ENCODE measurements around the gene BMP4. TPM values are rescaled to one million over a fixed set of nuclear protein-coding genes. Genes with fewer than 3 reads are reported as not detected.

The BMP4 gene
- total and polyA plus RNA-seq, 2 of the 13 experiments (the other 11 are each of a cell fraction or from before 2014, with no cell fraction given), result 56.4 to 169 TPM

- TF ChIP-seq ZNF609 (CRISPR knock-in tag; IDR thresholded peaks at IDR 0.05; ENCODE audit: borderline replicate concordance) (no peak; the same call in 1 of the 2 replicates), FOXM1 (CRISPR knock-in tag; IDR thresholded peaks at IDR 0.05) (no peak), ETV5 (CRISPR knock-in tag; IDR thresholded peaks at IDR 0.05; ENCODE audit: borderline replicate concordance) (no peak), PAX8 (CRISPR knock-in tag; IDR thresholded peaks at IDR 0.05; ENCODE audit: borderline replicate concordance) (0 out of 2 replicates have a peak, but pooled peaks have one; percentile 43), ZNF282 (IDR thresholded peaks at IDR 0.05; ENCODE audit: partially characterized antibody) (no peak), TRIM24 (CRISPR knock-in tag; IDR thresholded peaks at IDR 0.05) (no peak), ZFP36 (IDR thresholded peaks at IDR 0.05; ENCODE audit: borderline replicate concordance, low read depth, low read length, partially characterized antibody) (no peak), HDAC1 (CRISPR knock-in tag; IDR thresholded peaks at IDR 0.05) (peak; percentile 12; the same call in 1 of the 2 replicates), ZNF253 (CRISPR knock-in tag; IDR thresholded peaks at IDR 0.05; ENCODE audit: borderline replicate concordance) (no peak), SALL1 (CRISPR knock-in tag; IDR thresholded peaks at IDR 0.05) (peak; percentile 57), ZHX1 (CRISPR knock-in tag; IDR thresholded peaks at IDR 0.05; ENCODE audit: low read depth) (no peak), STAT6 (CRISPR knock-in tag; IDR thresholded peaks at IDR 0.05; ENCODE audit: borderline replicate concordance) (no peak), ZNF275 (CRISPR knock-in tag; IDR thresholded peaks at IDR 0.05; ENCODE audit: borderline replicate concordance) (no peak), MED13 (CRISPR knock-in tag; IDR thresholded peaks at IDR 0.05) (peak; percentile 37; the same call in 1 of the 2 replicates), TFDP1 (CRISPR knock-in tag; IDR thresholded peaks at IDR 0.05; ENCODE audit: borderline replicate concordance) (no peak)
These were observed 776 bp downstream of the BMP4 start (continued) for GRCh38 chr14:53955671-53956426.

Measured in HepG2 (cell line).